PC-3 (cell line): Measurements from ENCODE around the gene PLEKHH1. TPM values are rescaled to one million over a fixed set of nuclear protein-coding genes. Genes with fewer than 3 reads are reported as not detected.

Experiments
- total RNA-seq: library from RNA; depleted of rRNA; stranded (reverse); fragments of >200 nt; gene quantifications from 2 replicates; pipeline ENCODE4 v1.2.3, GENCODE V29; 2014; rRNA removed

PLEKHH1 gene
- total RNA-seq, 1 experiment from 2014 or later, result 11.1 TPM

Other genes starting within 250 kb of the PLEKHH1 start
- 69.6 and 85.9 TPM in 2 replicates for gene ATP6V1D, start 173.5 kb upstream of the PLEKHH1 start, total RNA-seq
- gene EIF2S1, start 173.0 kb upstream of the PLEKHH1 start, total RNA-seq, result 345 and 415 TPM in 2 replicates
- gene PLEK2, start 121.1 kb upstream of the PLEKHH1 start, total RNA-seq, result 48.0 and 57.2 TPM in 2 replicates
- not detected in 2 replicates for gene TMEM229B, start 44.6 kb upstream of the PLEKHH1 start, total RNA-seq
- gene PIGH, start 67.0 kb downstream of the PLEKHH1 start, total RNA-seq, result 63.8 and 66.4 TPM in 2 replicates
- 1.1 and 1.7 TPM in 2 replicates for gene ARG2, start 86.6 kb downstream of the PLEKHH1 start, total RNA-seq
- 72.6 and 93.8 TPM in 2 replicates for gene VTI1B, start 141.3 kb downstream of the PLEKHH1 start, total RNA-seq
- 103 and 125 TPM in 2 replicates for gene RDH11, start 162.5 kb downstream of the PLEKHH1 start, total RNA-seq
- gene RDH12, start 168.6 kb downstream of the PLEKHH1 start, total RNA-seq, result not detected in 2 replicates